Smooth muscle cell of the umbilical artery (primary cell): ENCODE data around the gene SCGB1A1. TPM values are rescaled to one million over a fixed set of nuclear protein-coding genes. Genes with fewer than 3 reads are reported as not detected.

ENCODE experiments used
- total RNA-seq: library from RNA; depleted of rRNA; stranded (reverse); fragments of >200 nt; gene quantifications from 2 replicates; pipeline ENCODE4 v1.2.3, GENCODE V29; 2014

The SCGB1A1 gene
- total RNA-seq = not detected in 2 replicates

GRCh38 chr11:62418733-62419132 is at the start of gene SCGB1A1:
Gene SCGB1A1, plus strand, starts transcription at chr11:62419033. Its CDS starts 63 bp downstream, at chr11:62419096.

Other genes starting within 250 kb of the SCGB1A1 start
- gene SCGB1D1, start 228.8 kb upstream of the SCGB1A1 start, total RNA-seq = not detected in 2 replicates
- not detected in 2 replicates for gene SCGB2A1, start 210.4 kb upstream of the SCGB1A1 start, total RNA-seq
- not detected in 2 replicates for gene SCGB1D2, start 176.8 kb upstream of the SCGB1A1 start, total RNA-seq
- not detected in 2 replicates for gene SCGB2A2, start 148.9 kb upstream of the SCGB1A1 start, total RNA-seq
- gene SCGB1D4, start 120.0 kb upstream of the SCGB1A1 start, total RNA-seq = not detected in 2 replicates
- 0.30 and 0.78 TPM in 2 replicates for gene ASRGL1, start 81.6 kb upstream of the SCGB1A1 start, total RNA-seq
- gene AHNAK, start 127.8 kb downstream of the SCGB1A1 start, total RNA-seq = 313 and 660 TPM in 2 replicates
- gene EEF1G, start 154.9 kb downstream of the SCGB1A1 start, total RNA-seq = 1,165 and 1,500 TPM in 2 replicates
- 6.5 and 10.7 TPM in 2 replicates for gene TUT1, start 172.5 kb downstream of the SCGB1A1 start, total RNA-seq
- 92.3 and 107 TPM in 2 replicates for gene MTA2, start 182.8 kb downstream of the SCGB1A1 start, total RNA-seq
- gene EML3, start 193.7 kb downstream of the SCGB1A1 start, total RNA-seq = 24.5 and 24.6 TPM in 2 replicates
- 2.5 and 3.9 TPM in 2 replicates for gene ROM1, start 194.2 kb downstream of the SCGB1A1 start, total RNA-seq
- 61.5 and 63.5 TPM in 2 replicates for gene B3GAT3, start 203.0 kb downstream of the SCGB1A1 start, total RNA-seq
- gene GANAB, start 227.6 kb downstream of the SCGB1A1 start, total RNA-seq = 505 and 539 TPM in 2 replicates
- 19.6 and 27.1 TPM in 2 replicates for gene INTS5, start 234.3 kb downstream of the SCGB1A1 start, total RNA-seq
- 17.2 and 17.9 TPM in 2 replicates for gene C11orf98, start 246.2 kb downstream of the SCGB1A1 start, total RNA-seq
- 3.5 and 7.4 TPM in 2 replicates for gene CSKMT, start 246.3 kb downstream of the SCGB1A1 start, total RNA-seq